GM18502 (cell line): ENCODE measurements around the gene CCDC124.

Experiments
- ATAC-seq: cut with Tn5 transposase; IDR thresholded peaks from one replicate; pipeline ENCODE4 v1.9.1; 2021; ENCODE audit warnings: mild to moderate bottlenecking; ENCODE audit not compliant: unreplicated experiment, poor library complexity

The CCDC124 gene

GRCh38 chr19:17951990-17952976 lies 19.5 kb downstream of the CCDC124 start:
- no peak for ATAC-seq

- no peak for ATAC-seq
Measured at GRCh38 chr19:17953316-17953801, 20.5 kb downstream of the CCDC124 start.

GRCh38 chr19:17953869-17954268 lies 21.1 kb downstream of the CCDC124 start:
- no peak for ATAC-seq

- no peak for ATAC-seq
Measured at GRCh38 chr19:17954401-17954800, 21.6 kb downstream of the CCDC124 start.

- ATAC-seq = no peak
Measured at GRCh38 chr19:17957149-17957849, 24.5 kb downstream of the CCDC124 start.

- ATAC-seq = no peak
Measured at GRCh38 chr19:17957885-17958284, 25.1 kb downstream of the CCDC124 start.

- no peak for ATAC-seq
Measured at GRCh38 chr19:17963936-17964691, 31.3 kb downstream of the CCDC124 start.

GRCh38 chr19:17965370-17966128 lies 32.7 kb downstream of the CCDC124 start:
- ATAC-seq = no peak

GRCh38 chr19:17966129-17966483 lies 33.3 kb downstream of the CCDC124 start:
- no peak for ATAC-seq

- ATAC-seq = no peak
Measured at GRCh38 chr19:17966550-17967256, 33.9 kb downstream of the CCDC124 start, which contains the start of gene KCNN1. Gene KCNN1 (plus strand): TSS chr19:17967107. CDS start chr19:17973889, 6,782 bp downstream.

- no peak for ATAC-seq
Measured at GRCh38 chr19:17967257-17968051, 34.6 kb downstream of the CCDC124 start.

- ATAC-seq = no peak
Measured at GRCh38 chr19:17968362-17968761, 35.5 kb downstream of the CCDC124 start.

- no peak for ATAC-seq
Measured at GRCh38 chr19:17969096-17969792, 36.4 kb downstream of the CCDC124 start.

GRCh38 chr19:17972230-17972629 lies 39.4 kb downstream of the CCDC124 start:
- no peak for ATAC-seq

GRCh38 chr19:17973759-17974158 lies 40.9 kb downstream of the CCDC124 start:
- ATAC-seq = no peak

GRCh38 chr19:17974551-17974950 lies 41.7 kb downstream of the CCDC124 start:
- no peak for ATAC-seq

- no peak for ATAC-seq
Measured at GRCh38 chr19:17975032-17975431, 42.2 kb downstream of the CCDC124 start.

- ATAC-seq = no peak
Measured at GRCh38 chr19:17977021-17977420, 44.2 kb downstream of the CCDC124 start.
